ENCODE data around the gene KIT. TPM values are rescaled to one million over a fixed set of nuclear protein-coding genes. Genes with fewer than 3 reads are reported as not detected.

Gene KIT
- total RNA-seq, 4 donors from 2014 or later = 4.1 to 62.3 (median 18.7) TPM

DNA sequence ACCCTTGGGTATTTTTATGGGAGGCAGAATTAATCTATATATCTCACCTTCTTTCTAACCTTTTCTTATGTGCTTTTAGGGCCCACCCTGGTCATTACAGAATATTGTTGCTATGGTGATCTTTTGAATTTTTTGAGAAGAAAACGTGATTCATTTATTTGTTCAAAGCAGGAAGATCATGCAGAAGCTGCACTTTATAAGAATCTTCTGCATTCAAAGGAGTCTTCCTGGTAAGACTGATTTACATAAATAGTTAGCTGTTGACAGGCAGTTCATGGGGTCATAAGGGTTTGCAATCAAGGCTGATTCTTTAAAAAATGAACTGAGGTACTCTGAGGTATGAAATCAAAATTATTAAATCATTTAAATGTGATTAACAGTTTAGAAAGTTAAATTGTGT lies 71.5 kb downstream of the KIT start:
- intact Hi-C loops (cut with DNase I; ENCODE audit: low total_unique reads) (no loop called here), in situ Hi-C loops (cut with MboI; ENCODE audit: low pct_ligation_motif_present in 1 of 4, low pct_unique_long_range_greater_than_20kb in 1 of 4, low sequenced_read_pairs in 3 of 4) (no loop called here)
- WGBS, 2 donors (ENCODE audit: low coverage in 1 of 2) = 58 to 71% methylated on average over 1 of the region's 1 CpG
- H3K27ac ChIP-seq = no peak overlapping the region
- no peak overlapping the region for H3K4me3 ChIP-seq
- DNase-seq = no peak
- no peaks in the 10 kb centered on the region for H3K36me3 ChIP-seq
- no peaks in the 10 kb centered on the region for H3K9me3 ChIP-seq
- H3K4me1 ChIP-seq = no peaks in the 10 kb centered on the region
- TF ChIP-seq POLR2AphosphoS5 (IDR thresholded peaks at IDR 0.05) (no peak), POLR2A (IDR thresholded peaks at IDR 0.05) (no peak)
- H3K27me3 ChIP-seq = no peaks in the 10 kb centered on the region

- no peaks in the 10 kb centered on the region for H3K9me3 ChIP-seq
- no peak overlapping the region for H3K4me3 ChIP-seq
- H3K27ac ChIP-seq = no peak overlapping the region
- no peak for TF ChIP-seq POLR2AphosphoS5 (IDR thresholded peaks at IDR 0.05)
- H3K27me3 ChIP-seq = no peaks in the 10 kb centered on the region
- no peaks in the 10 kb centered on the region for H3K36me3 ChIP-seq
- H3K4me1 ChIP-seq = no peaks in the 10 kb centered on the region
- no peak for DNase-seq
- in situ Hi-C loops (cut with MboI; ENCODE audit: low pct_ligation_motif_present in 1 of 4, low pct_unique_long_range_greater_than_20kb in 1 of 4, low sequenced_read_pairs in 3 of 4) = no loop called here
- 81 to 85% methylated on average over 3 of the region's 3 CpGs for WGBS, 2 donors (ENCODE audit: low coverage in 1 of 2)
- intact Hi-C loops (cut with DNase I; ENCODE audit: low total_unique reads) = no loop called here
Observed at GRCh38 chr4:54730581-54730980, 72.8 kb downstream of the KIT start.

GRCh38 chr4:54731552-54731951 lies 73.8 kb downstream of the KIT start:
- TF ChIP-seq EP300 (IDR thresholded peaks at IDR 0.05; ENCODE audit: low read depth) = no peak
- TF ChIP-seq POLR2A (IDR thresholded peaks at IDR 0.05) = no peak
- no peak for TF ChIP-seq POLR2AphosphoS5 (IDR thresholded peaks at IDR 0.05)
- TF ChIP-seq, protein P1, sequence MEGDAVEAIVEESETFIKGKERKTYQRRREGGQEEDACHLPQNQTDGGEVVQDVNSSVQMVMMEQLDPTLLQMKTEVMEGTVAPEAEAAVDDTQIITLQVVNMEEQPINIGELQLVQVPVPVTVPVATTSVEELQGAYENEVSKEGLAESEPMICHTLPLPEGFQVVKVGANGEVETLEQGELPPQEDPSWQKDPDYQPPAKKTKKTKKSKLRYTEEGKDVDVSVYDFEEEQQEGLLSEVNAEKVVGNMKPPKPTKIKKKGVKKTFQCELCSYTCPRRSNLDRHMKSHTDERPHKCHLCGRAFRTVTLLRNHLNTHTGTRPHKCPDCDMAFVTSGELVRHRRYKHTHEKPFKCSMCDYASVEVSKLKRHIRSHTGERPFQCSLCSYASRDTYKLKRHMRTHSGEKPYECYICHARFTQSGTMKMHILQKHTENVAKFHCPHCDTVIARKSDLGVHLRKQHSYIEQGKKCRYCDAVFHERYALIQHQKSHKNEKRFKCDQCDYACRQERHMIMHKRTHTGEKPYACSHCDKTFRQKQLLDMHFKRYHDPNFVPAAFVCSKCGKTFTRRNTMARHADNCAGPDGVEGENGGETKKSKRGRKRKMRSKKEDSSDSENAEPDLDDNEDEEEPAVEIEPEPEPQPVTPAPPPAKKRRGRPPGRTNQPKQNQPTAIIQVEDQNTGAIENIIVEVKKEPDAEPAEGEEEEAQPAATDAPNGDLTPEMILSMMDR (IDR thresholded peaks at IDR 0.05) = no peak

DNA sequence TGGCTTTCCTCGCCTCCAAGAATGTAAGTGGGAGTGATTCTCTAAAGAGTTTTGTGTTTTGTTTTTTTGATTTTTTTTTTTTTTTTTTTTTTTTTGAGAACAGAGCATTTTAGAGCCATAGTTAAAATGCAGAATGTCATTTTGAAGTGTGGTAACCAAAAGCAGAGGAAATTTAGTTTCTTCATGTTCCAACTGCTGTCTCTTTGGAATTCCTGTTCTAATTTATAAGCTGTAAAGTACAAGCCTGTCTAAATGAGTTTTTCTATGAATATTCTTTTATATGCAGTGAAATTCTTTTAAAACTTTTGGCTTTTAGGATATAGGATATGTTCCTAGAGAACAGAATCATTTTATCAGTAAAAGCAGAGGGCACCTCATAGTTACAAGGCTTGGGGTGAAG lies 74.2 kb downstream of the KIT start:
- Histone ChIP-seq H3K9me3 (no peaks in the 10 kb centered on the region), H3K27me3 (no peaks in the 10 kb centered on the region), H3K36me3 (no peaks in the 10 kb centered on the region), H3K27ac (no peak overlapping the region), H3K4me1 (no peaks in the 10 kb centered on the region), H3K4me3 (no peak overlapping the region)
- in situ Hi-C loops (cut with MboI; ENCODE audit: low pct_ligation_motif_present in 1 of 4, low pct_unique_long_range_greater_than_20kb in 1 of 4, low sequenced_read_pairs in 3 of 4) (no loop called here), intact Hi-C loops (cut with DNase I; ENCODE audit: low total_unique reads) (no loop called here)
- WGBS, 2 donors (ENCODE audit: low coverage in 1 of 2) = 71% methylated on average over 1 of the region's 1 CpG
- TF ChIP-seq POLR2AphosphoS5 (IDR thresholded peaks at IDR 0.05) (no peak), POLR2A (IDR thresholded peaks at IDR 0.05) (no peak), EP300 (IDR thresholded peaks at IDR 0.05; ENCODE audit: low read depth) (no peak)
- TF ChIP-seq, protein P1 (IDR thresholded peaks at IDR 0.05) = no peak
- no peak for DNase-seq

More at GRCh38 chr4:54731552-54731951, 73.8 kb downstream of the KIT start:
- Histone ChIP-seq H3K27ac (no peak overlapping the region), H3K4me3 (no peak overlapping the region), H3K4me1 (no peaks in the 10 kb centered on the region), H3K27me3 (no peaks in the 10 kb centered on the region), H3K9me3 (no peaks in the 10 kb centered on the region), H3K36me3 (no peaks in the 10 kb centered on the region)
- intact Hi-C loops (cut with DNase I; ENCODE audit: low total_unique reads) = no loop called here
- in situ Hi-C loops (cut with MboI; ENCODE audit: low pct_ligation_motif_present in 1 of 4, low pct_unique_long_range_greater_than_20kb in 1 of 4, low sequenced_read_pairs in 3 of 4) = no loop called here
- DNase-seq = no peak
- WGBS, 2 donors (ENCODE audit: low coverage in 1 of 2) = 79 to 86% methylated on average over 2 to 3 of the region's 3 CpGs

GRCh38 chr4:54737421-54737820 lies 79.7 kb downstream of the KIT start:
- Histone ChIP-seq H3K9me3 (no peaks in the 10 kb centered on the region), H3K36me3 (no peaks in the 10 kb centered on the region), H3K4me3 (no peak overlapping the region), H3K27ac (no peak overlapping the region), H3K27me3 (no peaks in the 10 kb centered on the region), H3K4me1 (no peaks in the 10 kb centered on the region)
- DNase-seq = no peak
- intact Hi-C loops (cut with DNase I; ENCODE audit: low total_unique reads) = no loop called here
- no peak for TF ChIP-seq POLR2AphosphoS5 (IDR thresholded peaks at IDR 0.05)
- TF ChIP-seq EP300 (IDR thresholded peaks at IDR 0.05; ENCODE audit: low read depth) = no peak
- in situ Hi-C loops (cut with MboI; ENCODE audit: low pct_ligation_motif_present in 1 of 4, low pct_unique_long_range_greater_than_20kb in 1 of 4, low sequenced_read_pairs in 3 of 4) = no loop called here
- 67 to 86% methylated on average over 1 of the region's 1 CpG for WGBS, 2 donors (ENCODE audit: low coverage in 1 of 2)

- Histone ChIP-seq H3K4me1 (no peaks in the 10 kb centered on the region), H3K4me3 (no peak overlapping the region), H3K27ac (no peak overlapping the region), H3K36me3 (no peaks in the 10 kb centered on the region), H3K27me3 (no peaks in the 10 kb centered on the region), H3K9me3 (no peaks in the 10 kb centered on the region)
- DNase-seq = no peak
- in situ Hi-C loops (cut with MboI; ENCODE audit: low pct_ligation_motif_present in 1 of 4, low pct_unique_long_range_greater_than_20kb in 1 of 4, low sequenced_read_pairs in 3 of 4) (no loop called here), intact Hi-C loops (cut with DNase I; ENCODE audit: low total_unique reads) (no loop called here)
- 53 to 59% methylated on average over 3 of the region's 3 CpGs for WGBS, 2 donors (ENCODE audit: low coverage in 1 of 2)
- TF ChIP-seq POLR2AphosphoS5 (IDR thresholded peaks at IDR 0.05) (no peak), POLR2A (IDR thresholded peaks at IDR 0.05) (no peak), EP300 (IDR thresholded peaks at IDR 0.05; ENCODE audit: low read depth) (no peak)
- TF ChIP-seq, protein P1 (IDR thresholded peaks at IDR 0.05) = no peak
Observed at GRCh38 chr4:54741202-54741601, 83.4 kb downstream of the KIT start.
